Motor neuron (in vitro differentiated cells): ENCODE results near the gene PNLIP. TPM values are rescaled to one million over a fixed set of nuclear protein-coding genes. Genes with fewer than 3 reads are reported as not detected.

Experiments used
- ATAC-seq, 8 experiments: fragments of 200-7000 bp; cut with Tn5 transposase; replicated peaks in 6 of 8; 2 replicates each; pipeline ENCODE4 v1.8.0; 2021; ENCODE audit warnings: mild to moderate bottlenecking in 8 of 8, moderate library complexity in 8 of 8
- H3K27ac ChIP-seq, 2 donors: fragments of 250-450 bp; sonication (Bioruptor Pico); 2 replicates each; pipeline ENCODE4 v1.9.0; 2021; ENCODE audit warnings: antibody characterized with exemption in 2 of 2, mild to moderate bottlenecking in 2 of 2, moderate library complexity in 1 of 2
- H3K4me1 ChIP-seq, 2 donors: fragments of 250-450 bp; sonication (Bioruptor Pico); replicated peaks in 1 of 2; 2 replicates each; pipeline ENCODE4 v1.6.1; 2021; ENCODE audit warnings: antibody characterized with exemption in 2 of 2, mild to moderate bottlenecking in 2 of 2, moderate library complexity in 1 of 2
- H3K4me3 ChIP-seq, 5 donors: fragments of 250-450 bp; sonication (Bioruptor Pico); 2 replicates each; pipeline ENCODE4 v1.9.0; 2021; ENCODE audit warnings: antibody characterized with exemption in 5 of 5, mild to moderate bottlenecking in 5 of 5, moderate library complexity in 4 of 5
- WGBS, 10 experiments: fragments of 450-650 bp; shearing (Covaris generic); methylation state at CpG; one replicate each; pipeline ENCODE4 v1.0.0; 2022; 5-methylcytosine and 5-hydroxymethylcytosine counted together
- in situ Hi-C, 9 experiments: fragments of 400-800 bp; cut with MboI; loops; one replicate each; pipeline ENCODE4 v1.15.0; 2021; ENCODE audit warnings: low sequenced_read_pairs in 9 of 9, low pct_unique_long_range_greater_than_20kb in 2 of 9; ENCODE audit not compliant: unreplicated experiment in 9 of 9
- total RNA-seq, 8 experiments: library from RNA; unstranded; fragments of 300-600 nt; gene quantifications; 2 replicates each; pipeline versions ENCODE4 v1.2.3 to v1.2.4, GENCODE V29; 2022

The PNLIP gene
- total RNA-seq, 8 experiments from 2014 or later, result 0.64 TPM; not detected in 7

- in situ Hi-C loops, result no loop called here
- 19 to 94% (median 62%) methylated on average over 2 to 6 of the region's 9 CpGs; no CpG with 5 or more reads in 1 of the 10 experiments for WGBS, 10 experiments
- Histone ChIP-seq H3K27ac (no peak within 1 kb of the TSS), H3K4me1 (no peaks in the 10 kb centered on the region), H3K4me3 (no peak within 1 kb of the TSS)
- ATAC-seq, result no peak
These were observed 45.1 kb downstream of the PNLIP start, which contains the start of gene PNLIPRP1 for GRCh38 chr10:116590590-116591444. PNLIPRP1 (plus strand) TSS chr10:116590959; CDS start chr10:116591130, 171 bp downstream.

- 0 to 100% (median 67%) methylated on average over 1 to 5 of the region's 5 CpGs; no CpG with 5 or more reads in 2 of the 10 experiments for WGBS, 10 experiments
- in situ Hi-C loops, result no loop called here
- Histone ChIP-seq H3K4me1 (no peaks in the 10 kb centered on the region), H3K4me3 (no peak overlapping the region), H3K27ac (no peak overlapping the region)
- ATAC-seq, result no peak
These were observed 47.5 kb downstream of the PNLIP start for GRCh38 chr10:116593139-116593740.

- WGBS, 10 experiments, result 0 to 100% (median 50%) methylated on average over 1 to 7 of the region's 7 CpGs; no CpG with 5 or more reads in 1 of the 10 experiments
- in situ Hi-C loops, result no loop called here
- Histone ChIP-seq H3K4me1 (no peaks in the 10 kb centered on the region), H3K27ac (no peak overlapping the region), H3K4me3 (no peak overlapping the region)
- no peak for ATAC-seq
These were observed 48.8 kb downstream of the PNLIP start for GRCh38 chr10:116594525-116595035.

GRCh38 chr10:116596062-116596461 is 50.3 kb downstream of the PNLIP start:
- ATAC-seq, result no peak
- WGBS, 10 experiments, result 0 to 83% (median 67%) methylated on average over 1 to 2 of the region's 2 CpGs; no CpG with 5 or more reads in 3 of the 10 experiments
- Histone ChIP-seq H3K27ac (no peak overlapping the region), H3K4me3 (no peak overlapping the region), H3K4me1 (no peaks in the 10 kb centered on the region)
- in situ Hi-C loops, result no loop called here

- no peak overlapping the region for H3K4me3 ChIP-seq
- 0 to 100% (median 88%) methylated on average over 1 to 3 of the region's 5 CpGs; no CpG with 5 or more reads in 3 of the 10 experiments for WGBS, 10 experiments
- no peaks in the 10 kb centered on the region for H3K4me1 ChIP-seq
- no peak overlapping the region for H3K27ac ChIP-seq
- no peak for ATAC-seq
- in situ Hi-C loops, result no loop called here
These were observed 51.8 kb downstream of the PNLIP start for GRCh38 chr10:116597543-116597942.

GRCh38 chr10:116598329-116598728 is 52.6 kb downstream of the PNLIP start:
- ATAC-seq, result peak in 1 of 8 experiments; percentile 36
- Histone ChIP-seq H3K4me3 (no peak overlapping the region), H3K27ac (no peak overlapping the region), H3K4me1 (no peaks in the 10 kb centered on the region)
- in situ Hi-C loops, result no loop called here

- Histone ChIP-seq H3K4me1 (no peaks in the 10 kb centered on the region), H3K27ac (no peak overlapping the region), H3K4me3 (no peak overlapping the region)
- WGBS, 10 experiments, result 0 to 31% (median 7%) methylated on average over 1 to 5 of the region's 5 CpGs; no CpG with 5 or more reads in 2 of the 10 experiments
- in situ Hi-C loops, result no loop called here
- ATAC-seq, result no peak
These were observed 54.3 kb downstream of the PNLIP start for GRCh38 chr10:116599991-116600390.

- in situ Hi-C loops, result no loop called here
- WGBS, 10 experiments, result 45 to 100% (median 82%) methylated on average over 2 to 5 of the region's 10 CpGs
- no peak for ATAC-seq
- Histone ChIP-seq H3K4me3 (no peak overlapping the region), H3K27ac (no peak overlapping the region), H3K4me1 (no peaks in the 10 kb centered on the region)
These were observed 57.1 kb downstream of the PNLIP start for GRCh38 chr10:116602648-116603400.

- no peaks in the 10 kb centered on the region for H3K4me1 ChIP-seq
- H3K27ac ChIP-seq, result no peak overlapping the region
- no peak overlapping the region for H3K4me3 ChIP-seq
- 0 to 81% (median 5%) methylated on average over 1 to 5 of the region's 8 CpGs; no CpG with 5 or more reads in 2 of the 10 experiments for WGBS, 10 experiments
- no peak for ATAC-seq
- in situ Hi-C loops, result no loop called here
These were observed 60.3 kb downstream of the PNLIP start for GRCh38 chr10:116606061-116606483.

GRCh38 chr10:116607336-116607735 is 61.6 kb downstream of the PNLIP start:
- Histone ChIP-seq H3K4me1 (no peaks in the 10 kb centered on the region), H3K4me3 (no peak overlapping the region), H3K27ac (no peak overlapping the region)
- in situ Hi-C loops, result no loop called here
- no peak for ATAC-seq
- 10 to 87% (median 63%) methylated on average over 1 to 5 of the region's 6 CpGs; no CpG with 5 or more reads in 3 of the 10 experiments for WGBS, 10 experiments

- 0 to 100% (median 43%) methylated on average over 1 to 19 of the region's 41 CpGs; no CpG with 5 or more reads in 1 of the 10 experiments for WGBS, 10 experiments
- H3K4me3 ChIP-seq, result peak overlapping the region; percentile 28 to 42 (median 37)
These were observed 63.2 kb downstream of the PNLIP start for GRCh38 chr10:116608686-116609594.

More at GRCh38 chr10:116608686-116609594, 63.2 kb downstream of the PNLIP start:
- Histone ChIP-seq H3K27ac (no peak overlapping the region), H3K4me1 (no peaks in the 10 kb centered on the region)
- peak in 7 of 8 experiments; percentile 19 to 69 (median 51) for ATAC-seq
- in situ Hi-C loops, result no loop called here
